ENCODE results near the gene BABAM1. TPM values are rescaled to one million over a fixed set of nuclear protein-coding genes. Genes with fewer than 3 reads are reported as not detected.

BABAM1 gene
- total and polyA plus RNA-seq, 9 of the 15 experiments (the other 6 are each of a cell fraction or from before 2014, with no cell fraction given) = 14.7 to 160 (median 113) TPM

DNA sequence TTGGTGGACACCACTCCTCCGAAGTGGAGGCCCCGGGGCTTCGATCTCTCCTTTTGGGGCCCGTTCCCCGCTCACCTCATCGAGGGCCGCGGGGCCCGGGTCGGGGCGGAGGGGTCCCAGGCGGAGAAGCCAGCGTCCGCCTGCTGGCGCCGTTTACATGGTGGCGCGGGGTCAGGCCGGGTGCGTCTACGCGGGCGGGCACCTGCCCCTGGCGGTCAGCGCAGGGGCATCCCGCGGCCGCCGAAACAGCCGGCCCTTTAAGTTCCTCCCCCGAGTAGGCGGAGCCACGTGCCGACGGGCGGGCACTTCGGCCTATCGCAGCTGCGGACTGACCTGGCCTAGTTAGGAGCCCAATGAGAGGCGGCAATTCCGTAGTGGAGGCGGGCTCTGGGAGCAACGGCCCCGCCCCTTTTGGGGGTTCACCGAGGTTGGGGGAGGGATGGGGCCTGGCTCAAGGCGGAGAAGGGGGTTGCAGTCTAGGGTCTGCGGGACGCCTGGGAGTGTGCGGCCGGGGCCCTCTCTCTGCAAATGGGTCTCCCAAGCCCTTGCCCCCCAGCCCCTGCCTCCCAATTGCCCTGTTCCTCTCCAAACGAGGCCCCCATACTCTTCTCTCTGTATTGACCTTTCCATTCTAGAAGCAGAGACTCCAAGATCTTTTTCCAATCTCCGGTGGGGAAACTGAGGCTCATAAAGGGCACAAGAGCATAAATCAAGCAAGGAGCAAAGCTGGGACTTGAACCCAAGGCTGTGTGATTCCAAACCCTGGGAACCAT, 36.1 kb downstream of the BABAM1 start, which contains the start of gene ABHD8 (continued):
- TF ChIP-seq ZNF384 (IDR thresholded peaks at IDR 0.05; ENCODE audit: low read depth, low read length) (no peak), ZNF668 (CRISPR knock-in tag; IDR thresholded peaks at IDR 0.05) (no peak), FOXP4 (CRISPR knock-in tag; IDR thresholded peaks at IDR 0.05; ENCODE audit: borderline replicate concordance) (no peak; the same call in 1 of the 2 replicates), ZSCAN29 (IDR thresholded peaks at IDR 0.05) (peak; percentile 99), SMAD1 (IDR thresholded peaks at IDR 0.05; ENCODE audit: low read depth, low read length, partially characterized antibody) (no peak), L3MBTL2 (IDR thresholded peaks at IDR 0.05) (peak; percentile 76), ZNF23 (CRISPR knock-in tag; IDR thresholded peaks at IDR 0.05) (no peak), SMARCA4 (IDR thresholded peaks at IDR 0.05) (no peak), POLR2B (IDR thresholded peaks at IDR 0.05; ENCODE audit: low read depth, partially characterized antibody) (peak; percentile 50), ARID4B (CRISPR knock-in tag; IDR thresholded peaks at IDR 0.05) (no peak), MAZ (CRISPR knock-in tag; conservative IDR thresholded peaks at IDR 0.05 in 1 of 2, IDR thresholded peaks at IDR 0.05 in 1 of 2) (peak; percentile 85 to 88), KLF1 (tag; IDR thresholded peaks at IDR 0.05) (no peak), FOXK1 (CRISPR knock-in tag; IDR thresholded peaks at IDR 0.05; ENCODE audit: borderline replicate concordance) (peak; percentile 90; the same call in 1 of the 2 replicates), FOS (IDR thresholded peaks at IDR 0.05; ENCODE audit: extremely low read depth, insufficient read length) (peak; percentile 87)
- TF ChIP-seq, protein P1, sequence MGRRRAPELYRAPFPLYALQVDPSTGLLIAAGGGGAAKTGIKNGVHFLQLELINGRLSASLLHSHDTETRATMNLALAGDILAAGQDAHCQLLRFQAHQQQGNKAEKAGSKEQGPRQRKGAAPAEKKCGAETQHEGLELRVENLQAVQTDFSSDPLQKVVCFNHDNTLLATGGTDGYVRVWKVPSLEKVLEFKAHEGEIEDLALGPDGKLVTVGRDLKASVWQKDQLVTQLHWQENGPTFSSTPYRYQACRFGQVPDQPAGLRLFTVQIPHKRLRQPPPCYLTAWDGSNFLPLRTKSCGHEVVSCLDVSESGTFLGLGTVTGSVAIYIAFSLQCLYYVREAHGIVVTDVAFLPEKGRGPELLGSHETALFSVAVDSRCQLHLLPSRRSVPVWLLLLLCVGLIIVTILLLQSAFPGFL (CRISPR knock-in tag; IDR thresholded peaks at IDR 0.05) = no peak
- TF ChIP-seq, protein P2, sequence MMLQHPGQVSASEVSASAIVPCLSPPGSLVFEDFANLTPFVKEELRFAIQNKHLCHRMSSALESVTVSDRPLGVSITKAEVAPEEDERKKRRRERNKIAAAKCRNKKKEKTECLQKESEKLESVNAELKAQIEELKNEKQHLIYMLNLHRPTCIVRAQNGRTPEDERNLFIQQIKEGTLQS (IDR thresholded peaks at IDR 0.05) = no peak
- TF ChIP-seq, protein P2 (CRISPR knock-in tag; conservative IDR thresholded peaks at IDR 0.05) = no peak
- TF ChIP-seq, protein P3, sequence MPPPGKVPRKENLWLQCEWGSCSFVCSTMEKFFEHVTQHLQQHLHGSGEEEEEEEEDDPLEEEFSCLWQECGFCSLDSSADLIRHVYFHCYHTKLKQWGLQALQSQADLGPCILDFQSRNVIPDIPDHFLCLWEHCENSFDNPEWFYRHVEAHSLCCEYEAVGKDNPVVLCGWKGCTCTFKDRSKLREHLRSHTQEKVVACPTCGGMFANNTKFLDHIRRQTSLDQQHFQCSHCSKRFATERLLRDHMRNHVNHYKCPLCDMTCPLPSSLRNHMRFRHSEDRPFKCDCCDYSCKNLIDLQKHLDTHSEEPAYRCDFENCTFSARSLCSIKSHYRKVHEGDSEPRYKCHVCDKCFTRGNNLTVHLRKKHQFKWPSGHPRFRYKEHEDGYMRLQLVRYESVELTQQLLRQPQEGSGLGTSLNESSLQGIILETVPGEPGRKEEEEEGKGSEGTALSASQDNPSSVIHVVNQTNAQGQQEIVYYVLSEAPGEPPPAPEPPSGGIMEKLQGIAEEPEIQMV (tag; conservative IDR thresholded peaks at IDR 0.05; ENCODE audit: low read depth) = no peak

Data from K562 (cell line).